Activated naive CD4-positive, alpha-beta T cell treated with Interleukin-2 at 50 U/mL for 16 hours (primary cell): ENCODE measurements around the gene SLC39A6.
"Not testable (repeated sequence)": the region's sequence is repeated elsewhere in the genome, so short reads cannot be mapped to it uniquely, and the experiment has no call there.

ENCODE experiments used
- DNase-seq: peaks from one replicate; pipeline ENCODE4 v3.0.0-alpha.2; 2020

Gene SLC39A6, protein sequence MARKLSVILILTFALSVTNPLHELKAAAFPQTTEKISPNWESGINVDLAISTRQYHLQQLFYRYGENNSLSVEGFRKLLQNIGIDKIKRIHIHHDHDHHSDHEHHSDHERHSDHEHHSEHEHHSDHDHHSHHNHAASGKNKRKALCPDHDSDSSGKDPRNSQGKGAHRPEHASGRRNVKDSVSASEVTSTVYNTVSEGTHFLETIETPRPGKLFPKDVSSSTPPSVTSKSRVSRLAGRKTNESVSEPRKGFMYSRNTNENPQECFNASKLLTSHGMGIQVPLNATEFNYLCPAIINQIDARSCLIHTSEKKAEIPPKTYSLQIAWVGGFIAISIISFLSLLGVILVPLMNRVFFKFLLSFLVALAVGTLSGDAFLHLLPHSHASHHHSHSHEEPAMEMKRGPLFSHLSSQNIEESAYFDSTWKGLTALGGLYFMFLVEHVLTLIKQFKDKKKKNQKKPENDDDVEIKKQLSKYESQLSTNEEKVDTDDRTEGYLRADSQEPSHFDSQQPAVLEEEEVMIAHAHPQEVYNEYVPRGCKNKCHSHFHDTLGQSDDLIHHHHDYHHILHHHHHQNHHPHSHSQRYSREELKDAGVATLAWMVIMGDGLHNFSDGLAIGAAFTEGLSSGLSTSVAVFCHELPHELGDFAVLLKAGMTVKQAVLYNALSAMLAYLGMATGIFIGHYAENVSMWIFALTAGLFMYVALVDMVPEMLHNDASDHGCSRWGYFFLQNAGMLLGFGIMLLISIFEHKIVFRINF

DNA sequence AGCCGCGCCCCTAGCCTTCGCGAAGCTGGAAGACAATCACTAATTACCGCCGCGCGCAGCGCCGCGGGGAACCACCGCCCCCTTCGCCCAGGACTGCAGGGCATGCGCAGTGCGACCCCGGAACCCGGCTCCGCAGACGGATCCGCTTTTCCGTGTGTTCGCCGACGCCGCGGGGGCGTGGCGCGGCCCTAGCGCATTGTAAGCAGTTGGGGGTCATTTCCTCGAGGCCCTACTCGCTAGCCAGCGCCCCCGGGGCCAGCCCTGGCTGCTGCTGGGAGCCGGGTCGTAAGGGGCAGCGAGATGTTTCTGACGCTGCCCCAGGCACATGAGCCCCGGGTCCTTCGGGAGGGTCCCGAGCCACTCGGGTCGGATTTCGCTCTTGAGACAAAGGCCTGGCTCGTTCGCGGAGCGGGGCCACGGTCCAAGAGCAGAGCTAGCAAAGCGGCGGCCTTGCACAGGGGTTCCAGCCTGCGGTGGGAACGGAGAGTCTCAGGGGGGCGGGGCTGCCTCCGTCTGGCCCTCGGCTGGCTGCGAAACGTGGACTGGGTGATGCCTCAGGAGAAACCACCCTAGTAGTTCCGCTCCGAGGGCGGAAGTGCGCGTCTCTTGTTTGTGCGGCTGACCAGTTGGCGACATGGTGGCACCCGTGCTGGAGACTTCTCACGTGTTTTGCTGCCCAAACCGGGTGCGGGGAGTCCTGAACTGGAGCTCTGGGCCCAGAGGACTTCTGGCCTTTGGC is at the start of gene SLC39A6, which contains the start of gene ELP2:
Gene SLC39A6 (minus strand): TSS at position 41 of the 739 bp plus-strand sequence. CDS start 2,333 bp downstream, outside the sequence.
Gene ELP2 (plus strand): TSS at position 600 of the 739 bp plus-strand sequence. CDS start 35 bp downstream, at position 635.
- peak; percentile 94 for DNase-seq

DNA sequence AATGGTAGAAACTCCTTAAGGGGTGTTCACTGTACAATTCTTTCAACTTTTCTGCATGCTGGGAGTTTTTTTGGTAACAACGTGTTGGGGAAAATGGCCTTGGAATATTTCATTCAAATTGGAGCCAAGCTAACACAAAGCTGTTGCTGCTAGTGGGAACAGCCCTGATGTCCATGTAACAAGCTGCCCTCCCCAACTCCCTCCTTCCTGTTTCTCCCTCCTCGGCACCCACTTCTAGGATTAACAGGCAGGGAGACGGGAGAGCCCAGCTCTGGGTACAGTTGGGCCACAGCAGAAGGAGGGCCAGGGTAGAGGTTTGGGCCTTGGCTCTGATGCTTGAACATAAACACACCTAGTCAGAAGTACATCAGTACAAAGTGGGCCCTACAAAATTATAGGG is 48.8 kb upstream of the SLC39A6 start:
- DNase-seq: no peak

DNA sequence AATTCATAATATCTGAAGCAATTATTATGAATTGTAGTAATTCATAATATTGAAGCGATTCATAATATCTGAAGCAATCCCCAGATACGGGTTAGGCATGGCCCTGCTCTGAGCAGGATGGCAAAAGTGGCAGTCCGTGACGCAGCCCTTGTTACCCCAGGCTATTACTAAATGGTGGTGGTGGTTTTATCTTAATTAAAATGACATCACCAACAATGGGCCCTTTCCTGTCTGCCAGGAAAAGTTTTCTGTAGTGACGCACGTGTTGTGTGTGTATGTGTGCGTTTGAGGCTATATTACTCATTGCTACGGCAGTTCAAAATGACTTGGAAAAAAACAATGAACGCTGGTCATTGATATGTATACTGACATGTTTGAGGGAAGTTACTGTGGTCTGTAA is 47.6 kb upstream of the SLC39A6 start:
- no peak for DNase-seq

DNA sequence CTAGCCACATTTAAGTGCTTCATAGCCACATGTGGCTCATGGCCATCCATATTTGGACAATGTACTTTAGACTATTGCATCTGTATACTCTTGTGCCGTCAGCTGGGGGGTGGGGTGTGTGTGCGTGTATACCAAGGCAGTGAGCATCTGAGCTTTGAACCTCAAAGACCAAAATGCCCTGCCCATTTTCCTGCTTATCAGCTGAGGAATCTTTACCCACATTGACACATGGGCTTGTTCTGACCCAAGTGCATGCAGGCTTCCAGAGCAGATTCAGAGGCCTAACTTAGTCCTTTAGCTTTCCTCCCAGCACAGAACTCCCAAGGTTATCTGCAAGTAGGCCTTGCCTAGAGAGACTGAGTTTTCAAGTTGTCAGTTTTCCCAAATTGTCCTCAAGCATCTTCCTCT is 47.0 kb upstream of the SLC39A6 start:
- DNase-seq: no peak

DNA sequence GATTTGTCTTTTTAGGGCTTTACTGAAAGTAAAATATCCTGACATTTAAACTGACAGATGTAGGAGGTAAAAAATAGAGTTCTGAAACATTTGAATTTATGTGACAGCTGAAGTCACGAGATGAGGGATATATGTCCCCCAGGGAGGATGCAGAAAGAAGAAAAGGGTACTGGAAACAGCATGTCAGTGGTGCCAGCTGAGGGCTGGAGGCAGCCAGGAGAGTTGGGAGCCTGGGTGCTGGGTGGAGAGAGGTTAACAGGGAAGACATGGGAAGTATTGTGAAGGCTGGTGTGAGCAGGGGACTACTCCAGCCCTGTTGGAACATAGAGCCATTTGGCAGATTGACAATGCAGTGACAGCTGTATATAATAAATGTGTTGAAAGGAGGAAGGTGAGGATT is 46.3 kb upstream of the SLC39A6 start:
- DNase-seq: no peak

DNA sequence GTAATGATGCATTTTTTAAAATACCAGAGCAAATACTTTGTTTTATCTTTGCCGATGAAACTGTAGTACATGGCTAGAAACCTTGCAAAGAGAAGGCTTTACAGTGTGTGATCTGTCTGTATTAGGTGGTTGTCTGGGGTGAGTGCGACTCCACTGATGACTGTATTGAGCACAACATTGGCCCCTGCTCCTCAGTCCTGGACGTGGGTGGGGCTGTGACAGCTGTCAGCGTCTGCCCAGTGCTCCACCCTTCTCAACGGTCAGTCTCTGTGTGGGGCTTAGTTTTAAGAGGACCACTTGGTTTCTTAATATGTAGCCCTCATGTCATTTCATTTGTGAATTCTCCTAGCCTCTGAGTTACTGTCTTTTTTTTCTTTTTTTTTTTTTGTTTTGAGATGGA is 40.8 kb upstream of the SLC39A6 start:
- DNase-seq: no peak

DNA sequence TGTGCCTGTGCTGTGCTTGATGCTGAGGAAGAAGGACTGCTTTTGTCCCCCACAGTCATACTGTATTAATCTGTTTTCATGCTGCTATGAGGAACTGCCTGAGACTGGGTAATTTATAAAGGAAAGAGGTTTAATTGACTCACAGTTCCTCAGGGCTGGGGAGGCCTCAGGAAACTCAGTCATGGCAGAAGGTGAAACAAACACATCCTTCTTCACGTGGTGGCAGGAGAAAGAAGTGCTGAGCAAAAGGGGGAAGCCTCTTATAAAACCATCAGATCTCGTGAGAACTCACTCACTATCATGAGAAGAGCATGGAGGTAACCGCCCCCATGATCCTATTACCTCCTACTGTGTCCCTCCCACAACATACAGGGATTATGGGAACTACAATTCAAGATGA is 39.2 kb upstream of the SLC39A6 start:
- not testable (repeated sequence) for DNase-seq

DNA sequence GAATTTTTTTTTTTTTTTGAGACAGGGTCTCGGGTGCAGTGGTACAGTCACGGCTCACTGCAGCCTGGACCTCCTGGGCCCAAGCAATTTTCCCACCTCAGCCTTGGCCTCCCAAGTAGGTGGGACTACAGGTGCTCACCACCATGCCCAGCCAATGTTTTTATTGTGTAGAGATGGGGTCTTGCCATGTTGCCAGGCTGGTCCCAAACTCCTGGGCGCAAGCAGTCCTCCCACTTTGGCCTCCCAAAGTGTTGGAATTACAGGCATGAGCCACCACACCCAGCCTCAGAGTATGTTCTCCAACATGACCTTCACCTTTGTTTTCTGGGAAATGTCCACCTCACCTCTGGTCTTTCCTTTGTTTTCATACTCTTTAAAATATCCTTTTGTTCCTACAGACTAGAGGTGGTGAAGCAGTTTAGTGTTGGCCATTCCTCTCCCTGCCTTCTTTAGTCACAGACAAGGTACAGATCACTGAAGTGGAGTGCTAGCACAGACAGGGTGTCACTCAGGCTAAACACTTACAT is 38.6 kb upstream of the SLC39A6 start:
- DNase-seq: no peak

DNA sequence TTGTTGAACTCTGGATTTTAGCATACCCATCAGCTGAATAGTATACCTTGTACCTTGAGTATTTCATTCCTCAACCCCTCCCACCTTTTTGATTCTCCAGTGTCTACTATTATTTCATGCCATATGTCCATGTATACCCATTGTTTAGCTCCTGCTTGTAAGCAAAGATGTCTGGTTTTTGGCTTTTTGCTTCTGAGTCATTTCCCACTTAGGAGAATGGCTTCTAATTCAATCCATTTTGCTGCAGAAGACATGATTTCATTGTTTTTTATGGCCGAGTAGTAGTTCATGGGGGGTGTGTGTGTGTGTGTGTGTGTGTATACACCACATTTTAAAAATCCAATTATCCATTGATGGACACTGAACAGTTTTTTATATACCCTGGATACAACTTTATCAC is 33.8 kb upstream of the SLC39A6 start:
- DNase-seq: no peak

DNA sequence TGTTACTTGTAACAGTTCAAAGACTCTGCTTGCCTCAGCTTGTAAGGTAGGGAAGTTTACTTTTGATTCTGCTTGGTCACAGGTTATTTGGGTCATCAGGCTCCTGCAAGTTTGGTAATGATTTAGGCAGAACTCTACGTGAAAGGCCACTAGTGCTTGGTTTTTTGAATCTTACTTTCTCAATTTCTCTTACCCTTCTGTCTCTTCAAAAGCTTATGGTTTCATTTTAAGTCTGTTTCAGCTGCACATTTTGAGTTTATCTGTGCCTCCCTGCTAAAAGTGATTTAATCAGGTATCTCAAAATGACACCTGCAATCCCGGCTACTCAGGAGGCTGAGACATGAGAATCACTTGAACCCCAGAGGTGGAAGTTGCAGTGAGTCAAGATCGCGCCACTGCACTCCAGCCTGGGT is 31.8 kb upstream of the SLC39A6 start:
- DNase-seq: no peak

DNA sequence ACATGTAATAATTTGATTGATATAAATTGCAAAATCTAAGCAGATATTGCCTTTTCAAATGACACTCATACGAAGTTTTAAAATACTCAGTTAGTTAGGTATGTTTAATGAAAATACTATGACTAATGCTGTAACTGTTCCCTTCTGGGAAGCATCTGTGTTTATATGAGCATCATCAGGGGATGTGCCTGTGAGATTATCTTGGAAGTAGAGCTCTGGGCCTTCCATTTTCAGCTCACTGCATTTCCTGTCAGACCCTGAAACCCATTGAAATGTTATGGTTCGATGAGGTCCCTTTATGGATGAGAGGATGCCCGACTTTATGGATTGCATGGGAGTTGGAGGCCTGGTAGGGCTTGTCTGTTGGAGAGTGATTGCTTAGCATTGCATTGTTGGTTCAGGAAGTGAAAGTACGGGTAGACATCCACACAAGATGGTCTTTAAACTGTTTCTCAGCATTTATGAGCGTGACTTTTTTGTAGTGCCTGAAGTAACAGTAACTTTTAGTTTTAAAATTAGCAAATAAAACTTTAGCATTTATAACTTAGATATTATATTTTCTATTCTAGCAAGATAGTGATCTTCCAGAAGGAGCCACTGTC is 29.2 kb upstream of the SLC39A6 start:
- no peak for DNase-seq

DNA sequence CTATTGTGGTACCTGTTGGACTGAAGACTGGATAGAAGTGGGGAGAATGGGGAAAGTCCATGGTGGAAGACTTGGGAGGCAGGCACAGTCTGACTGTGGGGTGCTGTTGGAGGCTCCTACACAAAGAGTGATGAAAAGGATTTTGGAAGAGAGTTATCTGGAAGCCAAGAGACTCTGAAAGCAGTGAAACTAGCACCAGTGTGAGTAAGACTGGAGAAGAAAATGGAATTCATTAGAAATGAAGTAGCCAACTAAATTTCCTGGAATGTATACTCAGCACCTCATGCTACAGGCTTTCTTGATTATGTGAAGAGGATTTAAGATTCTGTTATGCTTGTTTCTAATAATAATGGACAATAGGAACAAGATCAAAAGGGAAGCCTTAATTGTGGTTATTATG is 28.3 kb upstream of the SLC39A6 start:
- no peak for DNase-seq

DNA sequence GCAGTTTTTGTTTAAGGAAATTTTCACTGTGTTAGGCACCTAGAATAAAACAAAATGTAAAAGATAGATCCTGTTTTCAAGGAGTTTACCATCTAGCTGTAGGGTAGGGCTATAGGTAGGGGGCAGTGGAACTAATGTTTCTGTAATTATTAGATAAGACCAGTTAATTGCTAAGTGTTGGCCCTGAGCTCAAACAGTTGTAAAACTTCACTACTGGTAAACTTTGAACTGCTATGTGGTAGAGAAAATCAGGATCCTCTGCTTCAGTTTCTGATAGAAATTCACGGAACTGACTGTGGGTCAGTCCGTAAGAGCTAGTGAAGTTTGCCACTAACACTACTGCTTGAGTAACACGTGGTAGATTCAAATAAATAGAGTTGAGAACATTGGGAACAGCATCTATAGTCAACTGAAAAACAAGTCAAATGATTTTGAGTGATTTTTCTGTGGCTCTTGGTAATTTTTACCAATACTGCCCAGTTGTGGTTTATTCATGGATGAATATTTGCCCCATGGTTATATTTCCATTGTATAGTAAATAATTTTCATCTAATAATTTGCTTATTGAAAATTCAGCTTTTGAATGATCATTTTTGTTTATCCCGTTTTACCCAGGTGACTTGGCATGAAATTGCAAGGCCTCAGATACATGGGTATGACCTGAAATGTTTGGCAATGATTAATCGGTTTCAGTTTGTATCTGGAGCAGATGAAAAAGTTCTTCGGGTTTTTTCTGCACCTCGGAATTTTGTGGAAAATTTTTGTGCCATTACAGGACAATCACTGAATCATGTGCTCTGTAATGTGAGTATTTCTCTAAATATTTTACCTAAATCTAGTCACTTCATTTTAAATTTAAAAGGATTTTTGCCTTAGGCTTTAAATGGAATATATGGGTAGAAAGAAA is 27.0 kb upstream of the SLC39A6 start:
- DNase-seq: no peak

DNA sequence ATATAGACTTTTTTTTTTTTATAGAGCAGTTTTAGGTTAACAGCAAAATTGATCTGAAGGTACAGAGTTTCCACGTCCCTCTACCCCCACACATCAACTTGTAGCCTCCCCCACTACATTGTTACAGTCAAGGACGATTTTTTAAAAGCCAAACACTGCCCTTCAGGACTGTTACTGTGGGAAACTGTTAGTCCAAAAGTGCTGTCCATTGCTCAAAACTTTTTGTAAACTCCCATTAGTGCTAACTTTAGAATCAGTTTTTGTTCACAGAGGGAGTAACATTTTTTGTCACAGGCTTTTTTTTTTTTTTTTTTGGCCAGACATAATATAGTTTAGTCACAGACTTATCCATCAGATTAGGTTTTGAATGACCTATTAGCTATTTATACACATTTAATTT is 24.6 kb upstream of the SLC39A6 start:
- no peak for DNase-seq

DNA sequence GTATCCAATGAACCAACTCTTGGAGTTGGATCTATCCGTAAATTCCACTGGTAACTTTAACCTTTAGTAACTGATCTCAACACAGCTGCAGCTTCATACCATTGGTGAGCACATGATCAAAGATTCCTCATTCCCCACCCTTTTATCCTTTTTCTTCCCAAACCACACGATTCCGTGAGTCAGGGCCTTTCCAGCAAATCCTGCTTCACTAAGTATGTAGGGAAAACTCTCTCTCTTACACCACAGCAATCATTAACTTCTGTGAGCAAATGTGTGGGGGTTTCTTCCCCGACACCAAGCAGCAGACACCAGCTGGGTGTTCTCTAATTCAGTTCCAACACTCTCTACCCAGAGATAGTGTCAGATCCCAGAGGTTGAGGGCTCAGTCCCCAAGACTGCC is 24.1 kb upstream of the SLC39A6 start:
- DNase-seq: no peak

DNA sequence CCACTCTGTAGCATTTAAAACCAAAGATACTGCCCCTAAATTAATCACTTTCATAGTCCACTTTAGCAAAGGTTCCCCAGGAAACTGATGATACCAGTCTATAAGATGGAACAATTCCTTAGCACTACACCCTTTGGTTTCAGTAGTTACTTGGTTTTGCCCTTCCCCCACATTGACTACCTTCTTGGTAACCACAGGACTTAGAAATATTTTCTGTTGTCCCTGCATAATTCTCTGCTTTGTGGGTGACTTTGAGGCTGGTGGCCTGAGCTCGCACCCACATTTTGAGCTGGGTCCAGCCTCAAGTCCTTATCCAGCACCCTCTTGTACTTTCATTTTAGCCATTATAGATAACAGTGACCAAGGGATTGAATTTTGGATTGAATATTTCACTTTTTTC is 23.6 kb upstream of the SLC39A6 start:
- no peak for DNase-seq

DNA sequence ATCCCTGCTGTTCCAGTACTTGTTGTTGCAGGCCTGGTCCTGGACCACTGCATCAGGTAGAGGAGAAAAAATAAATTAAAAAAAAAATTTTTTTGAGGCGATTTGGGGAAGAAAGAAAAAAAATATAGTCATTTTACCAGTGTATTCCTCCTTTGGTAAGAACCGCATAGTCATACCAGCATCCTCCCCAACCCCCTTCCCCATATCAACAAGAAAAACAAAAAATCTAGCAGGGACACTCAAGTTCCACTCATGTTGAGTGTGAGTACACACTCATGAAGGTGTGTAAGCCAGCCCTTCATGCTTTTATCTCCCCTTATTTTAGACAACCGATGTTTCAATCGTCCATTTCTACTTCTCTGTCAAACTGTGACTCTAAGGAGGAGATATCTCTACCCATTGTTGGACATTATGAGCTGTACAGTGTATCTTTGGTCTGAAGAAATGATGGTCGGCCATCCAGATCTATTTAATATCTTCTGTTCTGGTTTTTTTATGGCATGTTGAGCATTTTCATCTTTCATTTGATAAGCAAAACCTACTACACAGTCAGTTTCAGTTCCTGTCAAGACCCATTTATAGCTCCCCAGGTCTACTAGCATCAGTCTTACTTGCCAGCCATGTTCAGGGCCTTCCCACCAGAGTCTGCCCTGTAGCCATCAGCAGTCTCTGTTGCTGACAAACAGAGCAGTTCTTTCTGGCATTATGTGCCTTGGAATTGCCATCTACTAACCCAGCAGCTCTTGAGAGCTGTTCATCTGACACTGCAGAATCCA is 20.6 kb upstream of the SLC39A6 start:
- no peak for DNase-seq

DNA sequence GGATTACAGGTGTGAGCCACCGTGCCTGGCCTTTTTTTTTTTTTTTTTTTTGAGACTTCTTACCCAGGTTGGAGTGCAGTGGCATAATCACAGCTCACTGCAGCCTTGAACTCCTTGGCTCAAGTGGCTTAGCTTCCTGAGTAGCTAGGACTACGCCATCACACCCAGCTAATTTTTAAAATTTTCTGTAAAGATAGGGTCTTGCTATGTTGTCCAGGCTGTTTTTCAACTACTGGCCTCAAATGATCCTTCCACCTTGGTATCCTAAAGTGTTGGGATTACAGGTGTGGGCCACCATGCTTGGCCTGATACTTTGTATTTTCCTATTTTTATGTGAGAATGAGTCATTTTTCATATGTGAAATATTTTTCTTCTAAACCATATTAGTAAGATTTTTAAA is 14.3 kb upstream of the SLC39A6 start:
- no peak for DNase-seq

DNA sequence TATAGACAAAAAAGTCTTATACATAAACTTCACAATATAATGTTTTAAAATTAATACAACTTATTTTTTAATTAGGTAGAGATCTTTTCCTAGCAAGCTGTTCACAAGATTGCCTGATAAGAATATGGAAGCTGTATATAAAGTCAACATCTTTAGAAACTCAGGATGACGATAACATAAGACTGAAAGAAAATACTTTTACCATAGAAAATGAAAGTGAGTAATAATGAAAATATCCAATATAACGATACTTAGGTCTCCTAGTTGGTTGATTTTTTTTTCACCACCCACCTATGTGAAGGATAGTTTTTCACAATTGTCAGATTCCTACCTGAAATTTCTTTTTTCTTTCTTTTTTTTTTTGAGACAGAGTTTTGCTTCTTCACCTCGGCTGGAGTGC is 13.6 kb upstream of the SLC39A6 start:
- no peak for DNase-seq

DNA sequence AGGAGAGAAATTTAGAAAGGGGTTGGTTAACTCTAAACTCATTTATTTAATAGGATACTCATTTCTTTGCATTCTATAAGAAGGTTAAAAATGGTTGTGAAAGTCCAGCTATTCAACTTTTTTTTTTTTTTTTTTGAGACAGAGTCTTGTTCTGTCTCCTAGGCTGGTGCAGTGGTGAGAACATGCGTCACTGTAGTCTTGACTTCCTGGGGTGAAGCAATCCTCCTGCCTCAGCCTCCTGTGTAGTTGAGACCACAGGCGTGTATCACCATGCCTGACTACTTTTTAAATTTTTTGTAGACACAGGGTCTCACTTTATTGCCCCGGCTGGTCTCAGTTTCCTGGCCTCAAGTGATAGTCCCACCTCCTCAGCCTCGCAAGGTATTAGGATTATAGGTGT is 12.4 kb upstream of the SLC39A6 start:
- DNase-seq: no peak

DNA sequence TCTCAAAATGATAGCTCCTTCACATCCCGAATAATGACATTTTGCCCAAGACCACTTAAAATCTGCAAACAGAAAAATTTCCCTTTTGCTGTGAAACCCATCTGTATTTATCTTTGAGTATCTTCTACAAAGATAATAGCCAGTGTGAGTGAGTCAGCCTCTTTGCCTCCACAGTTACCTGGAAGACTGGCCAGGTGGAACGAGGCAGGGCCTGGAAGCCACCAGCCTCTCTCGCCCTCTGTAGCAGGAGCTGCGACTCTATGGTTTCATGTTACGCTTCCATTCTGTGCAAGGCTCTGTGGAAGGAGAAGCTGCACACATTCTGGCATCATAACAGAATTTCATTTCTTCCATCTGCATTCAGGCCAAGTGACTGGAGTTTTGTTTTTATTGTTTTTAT is 10.1 kb upstream of the SLC39A6 start:
- DNase-seq: no peak
